ENCODE measurements around the gene FCRL5.

The FCRL5 gene

DNA sequence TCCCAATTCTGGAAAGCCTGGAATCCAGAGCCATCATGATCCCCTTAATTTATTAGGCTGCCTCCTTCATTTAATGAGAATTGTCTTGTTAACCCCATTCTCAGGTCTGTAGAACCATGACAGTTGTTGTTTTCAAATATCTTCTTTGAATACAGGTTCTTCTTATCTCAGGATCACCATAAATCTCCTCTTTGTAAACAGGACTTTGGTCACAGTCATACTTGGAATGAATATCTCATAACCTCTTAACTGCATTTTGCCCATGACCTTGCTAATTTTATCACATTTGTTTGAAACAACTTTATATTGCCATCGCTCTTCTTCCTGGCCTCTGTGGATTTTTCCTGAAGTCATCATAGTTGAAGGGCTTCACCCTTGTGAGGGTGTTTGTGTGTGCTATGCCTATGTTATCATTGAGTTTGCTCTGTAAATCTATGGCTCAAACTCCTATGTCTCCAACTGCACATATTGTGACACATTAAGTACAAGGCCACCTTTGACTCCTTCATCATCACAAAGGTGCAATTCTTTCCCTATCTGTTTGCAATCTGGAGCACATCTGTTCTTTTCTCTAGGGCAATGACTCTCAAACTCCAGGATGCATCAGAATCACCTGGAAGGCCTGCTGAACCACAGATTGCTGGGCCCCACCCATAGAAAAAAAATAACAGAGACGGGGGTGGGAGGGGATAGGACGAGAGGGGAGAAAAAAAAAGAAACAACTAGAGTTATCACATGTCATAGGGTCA is 54.2 kb downstream of the FCRL5 start:
- no peak for TF ChIP-seq EZH2phosphoT487 (IDR thresholded peaks at IDR 0.05; ENCODE audit: borderline replicate concordance)
- TF ChIP-seq, protein P1, sequence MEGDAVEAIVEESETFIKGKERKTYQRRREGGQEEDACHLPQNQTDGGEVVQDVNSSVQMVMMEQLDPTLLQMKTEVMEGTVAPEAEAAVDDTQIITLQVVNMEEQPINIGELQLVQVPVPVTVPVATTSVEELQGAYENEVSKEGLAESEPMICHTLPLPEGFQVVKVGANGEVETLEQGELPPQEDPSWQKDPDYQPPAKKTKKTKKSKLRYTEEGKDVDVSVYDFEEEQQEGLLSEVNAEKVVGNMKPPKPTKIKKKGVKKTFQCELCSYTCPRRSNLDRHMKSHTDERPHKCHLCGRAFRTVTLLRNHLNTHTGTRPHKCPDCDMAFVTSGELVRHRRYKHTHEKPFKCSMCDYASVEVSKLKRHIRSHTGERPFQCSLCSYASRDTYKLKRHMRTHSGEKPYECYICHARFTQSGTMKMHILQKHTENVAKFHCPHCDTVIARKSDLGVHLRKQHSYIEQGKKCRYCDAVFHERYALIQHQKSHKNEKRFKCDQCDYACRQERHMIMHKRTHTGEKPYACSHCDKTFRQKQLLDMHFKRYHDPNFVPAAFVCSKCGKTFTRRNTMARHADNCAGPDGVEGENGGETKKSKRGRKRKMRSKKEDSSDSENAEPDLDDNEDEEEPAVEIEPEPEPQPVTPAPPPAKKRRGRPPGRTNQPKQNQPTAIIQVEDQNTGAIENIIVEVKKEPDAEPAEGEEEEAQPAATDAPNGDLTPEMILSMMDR (conservative IDR thresholded peaks at IDR 0.05; ENCODE audit: low read length): no peak
- no peak overlapping the region for H2AFZ ChIP-seq (ENCODE audit: low read length)
- no peak overlapping the region for H3K9ac ChIP-seq (ENCODE audit: low read depth, low read length, poor library complexity, severe bottlenecking)
- H3K36me3 ChIP-seq (ENCODE audit: insufficient read depth, low read length): no peaks in the 10 kb centered on the region
- no peaks in the 10 kb centered on the region for H3K27me3 ChIP-seq (ENCODE audit: insufficient read depth, low read length, poor library complexity, severe bottlenecking)
- peaks cover 5% of the 10 kb centered on the region for H3K4me1 ChIP-seq (ENCODE audit: insufficient read depth, low read length, poor library complexity, severe bottlenecking)
- no peak overlapping the region for H3K4me2 ChIP-seq (ENCODE audit: low read depth, low read length, poor library complexity, severe bottlenecking)
- H3K79me2 ChIP-seq (ENCODE audit: insufficient read depth, low read length): no peaks in the 10 kb centered on the region
- no peaks in the 10 kb centered on the region for H4K20me1 ChIP-seq (ENCODE audit: insufficient read depth, low read length, poor library complexity, severe bottlenecking)
- no peaks in the 10 kb centered on the region for H3F3A ChIP-seq (ENCODE audit: low read depth)
- no peak overlapping the region for H3K4me3 ChIP-seq (ENCODE audit: low read length, poor library complexity, severe bottlenecking)
- H3K9me3 ChIP-seq (ENCODE audit: insufficient read depth, low read depth, low read length): no peaks in the 10 kb centered on the region
- H3K9me2 ChIP-seq (replicated peaks; ENCODE audit: low read depth, low read length): no peaks in the 10 kb centered on the region

DNA sequence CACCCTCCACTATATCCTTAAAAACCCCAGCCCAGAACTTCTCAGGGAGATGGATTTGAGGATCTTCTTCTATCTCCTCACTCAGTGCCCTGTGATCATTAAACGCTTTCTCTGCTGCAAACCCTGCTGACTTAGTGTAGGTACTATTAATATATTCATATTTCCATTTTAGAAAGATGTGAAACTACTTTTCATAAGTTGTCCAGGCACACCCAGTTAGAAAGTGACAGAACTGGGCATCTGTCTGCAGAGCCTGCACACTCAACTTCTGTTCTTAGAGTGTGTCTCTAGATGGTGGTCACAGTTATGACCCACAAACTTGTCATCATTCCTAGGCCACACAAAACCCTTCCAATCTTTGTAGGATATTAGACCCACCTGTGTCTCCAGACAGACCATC is 55.0 kb downstream of the FCRL5 start:
- Histone ChIP-seq H3K9ac (ENCODE audit: low read depth, low read length, poor library complexity, severe bottlenecking) (no peak overlapping the region), H3K4me3 (ENCODE audit: low read length, poor library complexity, severe bottlenecking) (no peak overlapping the region), H3K79me2 (ENCODE audit: insufficient read depth, low read length) (no peaks in the 10 kb centered on the region), H4K20me1 (ENCODE audit: insufficient read depth, low read length, poor library complexity, severe bottlenecking) (no peaks in the 10 kb centered on the region), H3K36me3 (ENCODE audit: insufficient read depth, low read length) (no peaks in the 10 kb centered on the region), H3K27me3 (ENCODE audit: insufficient read depth, low read length, poor library complexity, severe bottlenecking) (no peaks in the 10 kb centered on the region), H3K4me2 (ENCODE audit: low read depth, low read length, poor library complexity, severe bottlenecking) (no peak overlapping the region), H3K4me1 (ENCODE audit: insufficient read depth, low read length, poor library complexity, severe bottlenecking) (peaks cover 5% of the 10 kb centered on the region), H3K9me2 (replicated peaks; ENCODE audit: low read depth, low read length) (no peaks in the 10 kb centered on the region), H2AFZ (ENCODE audit: low read length) (no peak overlapping the region), H3K9me3 (ENCODE audit: insufficient read depth, low read depth, low read length) (no peaks in the 10 kb centered on the region), H3F3A (ENCODE audit: low read depth) (no peaks in the 10 kb centered on the region)
- TF ChIP-seq, protein P1 (conservative IDR thresholded peaks at IDR 0.05; ENCODE audit: low read length): no peak
- TF ChIP-seq EZH2phosphoT487 (IDR thresholded peaks at IDR 0.05; ENCODE audit: borderline replicate concordance): no peak

DNA sequence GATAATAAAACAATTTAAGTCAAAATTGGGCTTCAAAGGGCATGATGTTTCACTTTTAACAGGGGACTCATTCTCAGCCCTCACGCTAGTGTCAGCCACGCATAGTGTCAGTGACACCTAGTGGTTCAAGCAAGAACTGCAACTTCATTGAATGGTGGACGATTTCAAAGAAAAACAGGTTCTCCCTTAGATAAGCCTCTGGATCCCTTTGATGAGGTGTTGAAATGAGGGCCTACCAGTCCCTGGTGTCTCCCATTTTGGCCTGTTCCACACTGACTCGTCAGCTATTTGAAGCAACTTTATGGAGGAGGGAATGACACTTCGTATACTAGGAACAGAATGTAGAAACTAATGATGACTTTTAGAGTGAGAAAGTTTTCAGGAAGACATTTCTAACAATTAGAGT is 56.2 kb downstream of the FCRL5 start:
- Histone ChIP-seq H3K9me2 (replicated peaks; ENCODE audit: low read depth, low read length) (no peaks in the 10 kb centered on the region), H3K27me3 (ENCODE audit: insufficient read depth, low read length, poor library complexity, severe bottlenecking) (no peaks in the 10 kb centered on the region), H3K79me2 (ENCODE audit: insufficient read depth, low read length) (no peaks in the 10 kb centered on the region), H3K9ac (ENCODE audit: low read depth, low read length, poor library complexity, severe bottlenecking) (no peak overlapping the region), H3K36me3 (ENCODE audit: insufficient read depth, low read length) (no peaks in the 10 kb centered on the region), H3K4me3 (ENCODE audit: low read length, poor library complexity, severe bottlenecking) (no peak overlapping the region), H3K4me2 (ENCODE audit: low read depth, low read length, poor library complexity, severe bottlenecking) (no peak overlapping the region), H3K4me1 (ENCODE audit: insufficient read depth, low read length, poor library complexity, severe bottlenecking) (peaks cover 5% of the 10 kb centered on the region), H2AFZ (ENCODE audit: low read length) (0 out of 2 replicates have a peak overlapping the region, but pooled peaks have one; percentile 20), H3K9me3 (ENCODE audit: insufficient read depth, low read depth, low read length) (no peaks in the 10 kb centered on the region), H3F3A (ENCODE audit: low read depth) (no peaks in the 10 kb centered on the region), H4K20me1 (ENCODE audit: insufficient read depth, low read length, poor library complexity, severe bottlenecking) (no peaks in the 10 kb centered on the region)
- TF ChIP-seq, protein P1 (conservative IDR thresholded peaks at IDR 0.05; ENCODE audit: low read length): peak; percentile 84
- no peak for TF ChIP-seq EZH2phosphoT487 (IDR thresholded peaks at IDR 0.05; ENCODE audit: borderline replicate concordance)
